T-cell (primary cell): ENCODE data around the gene COL25A1. TPM values are rescaled to one million over a fixed set of nuclear protein-coding genes. Genes with fewer than 3 reads are reported as not detected.

Experiments used
- ATAC-seq, 4 experiments: fragments of 200-7000 bp in 3 of 4; fragments of 150-1000 bp in 1 of 4; cut with Tn5 transposase; replicated peaks in 1 of 4; 1 replicate in 3 of 4; 2 replicates in 1 of 4; pipeline ENCODE4 v1.10.0; 2021; ENCODE audit warnings: moderate library complexity in 3 of 4, mild to moderate bottlenecking in 2 of 4, moderate number of reproducible peaks in 1 of 4
- CTCF ChIA-PET, 2 donors: fragments of 300-600 bp; sonication (Branson Sonifier 250); formaldehyde crosslinking; loops; one replicate each; lab custom pipeline; 2022; ENCODE audit warnings: antibody characterized with exemption in 2 of 2; lab: Charles Lee
- POLR2A ChIA-PET, 2 donors: fragments of 300-600 bp; sonication (Branson Sonifier 250); formaldehyde crosslinking; loops; one replicate each; lab custom pipeline; 2022; ENCODE audit warnings: antibody characterized with exemption in 2 of 2; lab: Charles Lee
- DNase-seq, 35 experiments: peaks; one replicate each; pipeline versions ENCODE4 v3.0.0 to v3.0.0-alpha.2; 2013 to 2023
- H3K27ac ChIP-seq: one replicate; pipeline ENCODE4 v1.5.1; 2013; ENCODE audit warnings: low read length
- H3K27me3 ChIP-seq, 2 experiments: replicated peaks in 1 of 2; 1 replicate in 1 of 2; 2 replicates in 1 of 2; pipeline versions ENCODE4 v1.6.1 to v1.7.0; 2013; ENCODE audit warnings: low read length in 1 of 2, mixed read lengths in 1 of 2; ENCODE audit not compliant: control insufficient read depth in 2 of 2, insufficient read depth in 2 of 2; ENCODE audit errors: extremely low read depth in 1 of 2
- H3K36me3 ChIP-seq, 2 donors: 1 replicate in 1 of 2; 2 replicates in 1 of 2; pipeline versions ENCODE4 v1.6.1 to v1.7.0; 2013; ENCODE audit warnings: low read length in 1 of 2; ENCODE audit not compliant: control insufficient read depth in 2 of 2, insufficient read depth in 1 of 2; ENCODE audit errors: extremely low read depth in 1 of 2
- H3K4me1 ChIP-seq, 2 experiments: 1 replicate in 1 of 2; 2 replicates in 1 of 2; pipeline versions ENCODE4 v1.6.1 to v1.7.0; 2013; ENCODE audit warnings: low read length in 2 of 2, mixed read lengths in 1 of 2; ENCODE audit not compliant: insufficient read depth in 2 of 2, control insufficient read depth in 1 of 2; ENCODE audit errors: extremely low read depth in 1 of 2
- H3K4me3 ChIP-seq, 2 donors: 1 replicate in 1 of 2; 2 replicates in 1 of 2; pipeline versions ENCODE4 v1.5.1 to v1.7.0; 2013; ENCODE audit warnings: mild to moderate bottlenecking in 2 of 2, low read length in 1 of 2, moderate library complexity in 1 of 2; ENCODE audit not compliant: control insufficient read depth in 1 of 2; ENCODE audit errors: extremely low read depth in 1 of 2
- H3K9me3 ChIP-seq: 2 replicates; pipeline ENCODE4 v1.7.0; 2013
- H3K27ac Mint-ChIP-seq, 2 donors: one replicate each; pipeline ENCODE4 v1.8.0; 2020 to 2021; ENCODE audit warnings: mild to moderate bottlenecking in 2 of 2, mixed read lengths in 2 of 2
- H3K27me3 Mint-ChIP-seq, 2 donors: one replicate each; pipeline ENCODE4 v1.8.0; 2021 to 2022; ENCODE audit warnings: mixed read lengths in 2 of 2
- H3K36me3 Mint-ChIP-seq: one replicate; pipeline ENCODE4 v1.8.0; 2021; ENCODE audit warnings: mixed read lengths
- H3K4me1 Mint-ChIP-seq, 3 donors: one replicate each; pipeline ENCODE4 v1.8.0; 2020 to 2022; ENCODE audit warnings: mixed read lengths in 3 of 3, mild to moderate bottlenecking in 1 of 3
- H3K4me3 Mint-ChIP-seq, 3 donors: one replicate each; pipeline ENCODE4 v1.8.0; 2020 to 2022; ENCODE audit warnings: mild to moderate bottlenecking in 3 of 3, mixed read lengths in 3 of 3, moderate library complexity in 3 of 3
- H3K9me3 Mint-ChIP-seq, 3 donors: one replicate each; pipeline ENCODE4 v1.8.0; 2020 to 2022; ENCODE audit warnings: mixed read lengths in 3 of 3
- WGBS: methylation state at CpG from one replicate; pipeline ENCODE4 v1.1.5; 2013; ENCODE audit warnings: missing lambda C conversion rate; ENCODE audit not compliant: insufficient coverage; 5-methylcytosine and 5-hydroxymethylcytosine counted together
- total RNA-seq, 35 experiments: library from RNA in 6 of 35; stranded (reverse) in 6 of 35; fragments of 120-200 nt in 1 of 35; gene quantifications; one replicate each; pipeline versions ENCODE4 v1.2.1 to v1.2.4 and lab custom pipeline; 2013 to 2026

Gene COL25A1
- total RNA-seq, 5 donors from 2014 or later (not counting 1 experiment from before 2014, with no cell fraction given): 0.53 to 0.56 TPM; not detected in 3

DNA sequence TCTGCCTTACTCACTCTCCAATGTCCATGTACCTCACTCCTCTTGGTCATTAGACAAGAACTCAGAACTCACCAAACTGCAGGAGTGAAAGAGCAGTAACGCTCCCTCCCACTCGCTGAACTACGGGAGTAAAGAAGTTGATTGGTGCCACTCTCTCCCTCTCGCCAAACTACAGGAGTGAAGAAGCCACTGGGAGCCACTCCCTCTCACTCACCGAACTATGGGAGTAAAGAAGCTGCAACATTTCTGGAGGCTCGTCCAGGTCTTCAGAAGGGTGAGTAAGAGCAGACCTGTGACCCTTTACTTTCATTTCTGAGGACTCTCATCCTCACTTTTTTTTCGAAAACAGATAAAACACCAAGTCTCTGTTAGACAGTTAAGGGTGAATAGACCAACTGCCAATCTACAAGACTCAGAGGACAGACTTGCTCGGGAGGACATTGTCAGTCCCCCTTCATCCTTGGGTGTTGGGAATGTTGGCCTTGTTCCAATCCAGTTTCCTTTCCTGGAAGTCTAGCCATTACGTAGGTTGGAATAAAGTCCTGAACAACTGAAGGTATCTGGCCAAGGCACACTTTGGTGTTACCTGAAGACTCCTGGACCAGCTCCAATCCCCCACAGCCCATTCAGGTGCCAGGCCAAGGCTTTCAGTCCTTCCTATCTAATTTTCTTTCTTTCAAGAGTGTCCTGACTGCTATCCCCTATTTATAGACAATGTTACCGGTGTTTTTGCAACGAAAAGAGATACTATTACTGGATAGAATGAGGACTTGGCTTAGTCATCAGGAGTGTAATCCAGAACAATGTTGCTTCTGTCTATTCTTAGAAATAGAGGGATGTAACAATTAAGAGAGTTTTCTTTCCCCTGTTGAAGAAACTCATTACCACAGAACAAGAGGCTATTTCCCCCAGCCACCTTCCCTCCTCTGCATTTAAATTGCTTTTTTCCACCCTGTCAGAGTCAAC is 11.0 kb upstream of the COL25A1 start:
- ChIA-PET POLR2A (no interaction called here), CTCF (no interaction called here)
- no peaks in the 10 kb centered on the region for H3K9me3 ChIP-seq
- Mint-ChIP-seq H3K4me1 (no peaks in the 10 kb centered on the region), H3K27me3 (peaks cover 0 to 12% of the 10 kb centered on the region in 2 donors), H3K4me3 (no peak overlapping the region), H3K36me3 (no peaks in the 10 kb centered on the region), H3K9me3 (peaks cover 6 to 15% (median 12%) of the 10 kb centered on the region in 3 donors), H3K27ac (no peak overlapping the region)
- ATAC-seq (no peak), DNase-seq (no peak)
- H3K27me3 ChIP-seq: peaks cover 0 to 8% of the 10 kb centered on the region in 2 experiments
- H3K4me3 ChIP-seq: no peak overlapping the region
- H3K36me3 ChIP-seq: no peaks in the 10 kb centered on the region
- H3K4me1 ChIP-seq: no peaks in the 10 kb centered on the region
- H3K27ac ChIP-seq: no peak overlapping the region
- 80% methylated on average over 1 of the region's 11 CpGs for WGBS

DNA sequence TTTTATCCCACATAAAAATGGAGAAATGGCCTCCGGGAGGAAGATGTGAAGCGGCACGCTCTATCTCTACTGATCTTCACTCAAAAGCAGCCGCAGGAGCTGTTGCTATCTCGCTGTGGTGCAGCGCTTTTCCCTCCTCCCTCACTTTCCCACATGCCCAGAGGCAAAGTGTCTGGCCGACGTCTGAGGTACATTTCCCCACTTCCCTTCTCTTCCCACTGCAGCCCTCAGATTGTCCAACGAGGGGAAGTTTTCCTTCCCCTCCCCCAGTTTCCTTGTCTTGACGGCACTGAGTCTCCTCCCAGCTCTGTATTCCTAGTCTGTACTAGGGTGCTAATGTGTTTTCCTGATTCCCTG is 660 bp upstream of the COL25A1 start:
- Histone ChIP-seq H3K4me1 (peaks cover 6 to 21% of the 10 kb centered on the region in 2 experiments), H3K36me3 (no peaks in the 10 kb centered on the region), H3K4me3 (peak overlapping the region; percentile 50 to 88), H3K9me3 (no peaks in the 10 kb centered on the region), H3K27ac (no peak overlapping the region), H3K27me3 (peaks cover 0 to 24% of the 10 kb centered on the region in 2 experiments)
- peaks cover 23 to 56% of the 10 kb centered on the region in 2 donors for H3K27me3 Mint-ChIP-seq
- peak in 3 of 4 experiments; percentile 15 to 30 (median 24) for ATAC-seq
- H3K36me3 Mint-ChIP-seq: no peaks in the 10 kb centered on the region
- WGBS: 0% methylated on average over 2 of the region's 10 CpGs
- ChIA-PET POLR2A (interaction anchor here in 1 of 2 donors (0.7 kb wide), 1 partner anchor 1135 kb away, joined by 5 read pairs; no protein-coding TSS in a partner anchor), CTCF (interaction anchor here in 1 of 2 donors (0.5 kb wide), 1 partner anchor 605 kb away, joined by 4 read pairs; no protein-coding TSS in a partner anchor)
- peak in 2 of 35 experiments; percentile 0 to 5 for DNase-seq
- H3K4me1 Mint-ChIP-seq: peaks cover 16 to 25% (median 21%) of the 10 kb centered on the region in 3 donors
- H3K27ac Mint-ChIP-seq: no peak overlapping the region
- H3K4me3 Mint-ChIP-seq: peak overlapping the region; percentile 70 to 79 (median 75)
- H3K9me3 Mint-ChIP-seq: no peaks in the 10 kb centered on the region

DNA sequence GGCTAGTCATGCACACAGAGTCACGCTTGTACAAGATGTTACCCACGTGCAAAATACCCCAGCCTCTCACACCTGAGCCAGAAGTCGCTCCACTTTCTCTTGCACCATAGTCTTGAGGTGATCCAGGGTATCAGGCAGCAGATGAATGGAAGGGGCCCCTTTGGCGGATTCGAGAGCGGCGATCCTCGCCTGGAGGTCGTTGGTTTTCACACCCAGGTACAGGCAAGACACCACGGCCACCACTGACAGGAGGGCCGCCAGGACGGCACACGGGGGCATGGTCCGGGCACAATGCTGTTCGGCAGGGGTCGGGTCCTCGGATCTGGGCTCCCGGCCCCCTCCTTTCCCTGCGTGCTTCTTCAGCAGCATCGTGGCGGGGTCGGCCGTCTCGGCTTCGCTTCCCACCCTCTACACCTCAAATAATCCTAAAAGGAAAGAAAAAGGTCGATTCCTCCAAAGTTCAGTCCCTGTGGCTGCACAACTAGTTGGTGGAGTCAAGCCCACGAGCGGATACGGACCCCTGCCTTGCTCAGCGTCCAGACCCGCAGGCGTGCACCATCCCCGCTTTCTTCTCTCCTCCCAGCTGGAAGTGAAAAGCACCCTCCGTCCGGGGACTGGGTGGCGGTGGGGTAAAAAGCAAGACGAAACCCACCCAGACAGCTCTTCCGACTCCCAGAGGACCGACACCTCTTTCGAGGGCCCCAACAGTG is 652 bp downstream of the COL25A1 start:
- WGBS: 11% methylated on average over 26 of the region's 40 CpGs
- Mint-ChIP-seq H3K27me3 (peaks cover 23 to 56% of the 10 kb centered on the region in 2 donors), H3K4me3 (peak overlapping the region; percentile 70 to 79 (median 75)), H3K27ac (no peak overlapping the region), H3K36me3 (no peaks in the 10 kb centered on the region), H3K9me3 (no peaks in the 10 kb centered on the region), H3K4me1 (peaks cover 16 to 25% (median 21%) of the 10 kb centered on the region in 3 donors)
- no peaks in the 10 kb centered on the region for H3K9me3 ChIP-seq
- H3K36me3 ChIP-seq: no peaks in the 10 kb centered on the region
- H3K4me1 ChIP-seq: peaks cover 6 to 21% of the 10 kb centered on the region in 2 experiments
- peak in 2 of 4 experiments; percentile 29 to 38 for ATAC-seq
- no peak overlapping the region for H3K27ac ChIP-seq
- H3K4me3 ChIP-seq: peak overlapping the region; percentile 50 to 88
- ChIA-PET CTCF (no interaction called here), POLR2A (no interaction called here)
- DNase-seq: peak in 4 of 35 experiments; percentile 1 to 4 (median 2)
- H3K27me3 ChIP-seq: peaks cover 0 to 24% of the 10 kb centered on the region in 2 experiments

DNA sequence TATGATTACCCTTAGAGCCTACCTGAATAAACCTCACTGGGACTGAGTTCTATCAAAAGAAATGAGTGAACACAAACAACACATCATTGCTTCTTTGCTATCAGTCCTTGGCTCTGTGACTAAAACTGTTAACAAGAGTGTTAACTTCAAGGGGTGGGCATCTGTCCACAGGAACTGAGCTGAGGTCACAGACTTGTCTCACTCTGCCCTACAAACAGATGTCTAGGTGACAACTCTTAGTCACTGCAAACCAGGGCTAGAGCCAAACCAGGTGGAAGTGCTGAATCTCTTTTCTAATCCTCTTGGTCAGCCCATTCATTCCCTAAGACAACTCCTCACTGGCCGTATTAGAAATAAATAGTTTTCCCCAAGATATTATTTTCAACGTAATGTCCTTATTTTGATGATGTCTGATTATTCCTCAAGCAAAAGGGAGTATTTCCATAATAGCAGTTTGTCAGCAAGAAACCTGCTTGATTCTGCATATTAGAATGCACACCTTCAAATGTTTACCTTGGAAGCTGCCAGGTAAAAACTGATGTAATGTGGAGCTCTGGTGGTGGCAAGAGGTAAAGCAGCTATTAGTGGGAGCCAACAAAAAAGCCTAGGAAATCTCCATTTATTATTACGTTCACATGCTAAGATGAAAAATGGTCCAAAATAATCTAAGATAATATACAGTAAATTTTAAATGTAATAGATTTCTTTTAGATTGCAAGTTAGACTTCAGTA is 4.0 kb downstream of the COL25A1 start:
- no CpG with 5 or more reads among the region's 3 CpGs for WGBS
- H3K27me3 ChIP-seq: peaks cover 3 to 21% of the 10 kb centered on the region in 2 experiments
- H3K4me3 ChIP-seq: no peak overlapping the region
- no peaks in the 10 kb centered on the region for H3K9me3 ChIP-seq
- no peak overlapping the region for H3K4me3 Mint-ChIP-seq
- ChIA-PET POLR2A (interaction anchor here (0.5 to 0.6 kb wide), 2 partner anchors 145 to 1263 kb away, joined by 3 to 5 read pairs; no protein-coding TSS in a partner anchor), CTCF (interaction anchor here (0.6 to 1.2 kb wide), 2 partner anchors 10 to 14 kb away, joined by 3 to 4 read pairs; no protein-coding TSS in a partner anchor)
- peak in 1 of 35 experiments; percentile 12 for DNase-seq
- ATAC-seq: no peak
- peaks cover 6 to 21% of the 10 kb centered on the region in 2 experiments for H3K4me1 ChIP-seq
- no peaks in the 10 kb centered on the region for H3K9me3 Mint-ChIP-seq
- H3K27ac ChIP-seq: no peak overlapping the region
- H3K36me3 ChIP-seq: no peaks in the 10 kb centered on the region
- H3K27me3 Mint-ChIP-seq: peaks cover 36 to 57% of the 10 kb centered on the region in 2 donors
- no peaks in the 10 kb centered on the region for H3K36me3 Mint-ChIP-seq
- H3K4me1 Mint-ChIP-seq: peaks cover 16 to 24% (median 21%) of the 10 kb centered on the region in 3 donors
- no peak overlapping the region for H3K27ac Mint-ChIP-seq

DNA sequence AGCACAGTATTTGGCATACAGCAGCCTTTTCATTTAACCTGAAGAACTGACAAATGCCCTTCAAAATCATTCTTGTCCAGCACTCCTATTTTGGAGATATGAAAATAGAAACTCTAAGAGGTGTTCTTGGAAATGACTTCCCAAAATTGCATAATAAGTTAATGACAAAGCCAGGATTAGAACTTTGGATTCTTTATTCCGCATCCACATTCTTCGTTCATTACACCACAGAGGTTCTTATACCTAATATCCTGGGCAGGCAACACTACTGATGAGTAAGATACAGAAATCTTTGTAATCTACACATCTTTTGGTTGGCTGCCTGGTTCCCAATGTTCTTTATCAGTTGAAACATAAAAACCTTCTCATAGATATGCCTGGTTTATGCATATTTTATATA is 5.9 kb downstream of the COL25A1 start:
- Mint-ChIP-seq H3K27me3 (peaks cover 36 to 47% of the 10 kb centered on the region in 2 donors), H3K9me3 (no peaks in the 10 kb centered on the region), H3K27ac (no peak overlapping the region), H3K4me1 (peaks cover 4 to 9% (median 7%) of the 10 kb centered on the region in 3 donors), H3K4me3 (no peak overlapping the region), H3K36me3 (no peaks in the 10 kb centered on the region)
- ATAC-seq (no peak), DNase-seq (no peak)
- peaks cover 3% of the 10 kb centered on the region in 2 experiments for H3K27me3 ChIP-seq
- no peak overlapping the region for H3K27ac ChIP-seq
- H3K9me3 ChIP-seq: no peaks in the 10 kb centered on the region
- CTCF ChIA-PET: interaction anchor here in 1 of 2 donors (1.1 kb wide), 1 partner anchor 33 kb away, joined by 3 read pairs; no protein-coding TSS in a partner anchor
- H3K36me3 ChIP-seq: no peaks in the 10 kb centered on the region
- no CpG with 5 or more reads among the region's 2 CpGs for WGBS
- peaks cover 2 to 3% of the 10 kb centered on the region in 2 experiments for H3K4me1 ChIP-seq
- POLR2A ChIA-PET: no interaction called here
- H3K4me3 ChIP-seq: no peak overlapping the region
